ENCODE measurements around the gene ENTREP3.
"Not testable (repeated sequence)": the region's sequence is repeated elsewhere in the genome, so short reads cannot be mapped to it uniquely, and the experiment has no call there.

- TF ChIP-seq, protein P1, sequence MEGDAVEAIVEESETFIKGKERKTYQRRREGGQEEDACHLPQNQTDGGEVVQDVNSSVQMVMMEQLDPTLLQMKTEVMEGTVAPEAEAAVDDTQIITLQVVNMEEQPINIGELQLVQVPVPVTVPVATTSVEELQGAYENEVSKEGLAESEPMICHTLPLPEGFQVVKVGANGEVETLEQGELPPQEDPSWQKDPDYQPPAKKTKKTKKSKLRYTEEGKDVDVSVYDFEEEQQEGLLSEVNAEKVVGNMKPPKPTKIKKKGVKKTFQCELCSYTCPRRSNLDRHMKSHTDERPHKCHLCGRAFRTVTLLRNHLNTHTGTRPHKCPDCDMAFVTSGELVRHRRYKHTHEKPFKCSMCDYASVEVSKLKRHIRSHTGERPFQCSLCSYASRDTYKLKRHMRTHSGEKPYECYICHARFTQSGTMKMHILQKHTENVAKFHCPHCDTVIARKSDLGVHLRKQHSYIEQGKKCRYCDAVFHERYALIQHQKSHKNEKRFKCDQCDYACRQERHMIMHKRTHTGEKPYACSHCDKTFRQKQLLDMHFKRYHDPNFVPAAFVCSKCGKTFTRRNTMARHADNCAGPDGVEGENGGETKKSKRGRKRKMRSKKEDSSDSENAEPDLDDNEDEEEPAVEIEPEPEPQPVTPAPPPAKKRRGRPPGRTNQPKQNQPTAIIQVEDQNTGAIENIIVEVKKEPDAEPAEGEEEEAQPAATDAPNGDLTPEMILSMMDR (IDR thresholded peaks at IDR 0.05): not testable (repeated sequence)
- not testable (repeated sequence) for TF ChIP-seq EP300 (IDR thresholded peaks at IDR 0.05)
Measured at GRCh38 chr1:155232001-155232978, 23.0 kb downstream of the ENTREP3 start.

Measured in ovary (tissue), 3 donors.